ENCODE data around the gene DCTN5. TPM values are rescaled to one million over a fixed set of nuclear protein-coding genes. Genes with fewer than 3 reads are reported as not detected.

DCTN5 gene
- total and polyA plus RNA-seq, 2 of the 13 experiments (the other 11 are each of a cell fraction or from before 2014, with no cell fraction given), result 105 to 207 TPM

DNA sequence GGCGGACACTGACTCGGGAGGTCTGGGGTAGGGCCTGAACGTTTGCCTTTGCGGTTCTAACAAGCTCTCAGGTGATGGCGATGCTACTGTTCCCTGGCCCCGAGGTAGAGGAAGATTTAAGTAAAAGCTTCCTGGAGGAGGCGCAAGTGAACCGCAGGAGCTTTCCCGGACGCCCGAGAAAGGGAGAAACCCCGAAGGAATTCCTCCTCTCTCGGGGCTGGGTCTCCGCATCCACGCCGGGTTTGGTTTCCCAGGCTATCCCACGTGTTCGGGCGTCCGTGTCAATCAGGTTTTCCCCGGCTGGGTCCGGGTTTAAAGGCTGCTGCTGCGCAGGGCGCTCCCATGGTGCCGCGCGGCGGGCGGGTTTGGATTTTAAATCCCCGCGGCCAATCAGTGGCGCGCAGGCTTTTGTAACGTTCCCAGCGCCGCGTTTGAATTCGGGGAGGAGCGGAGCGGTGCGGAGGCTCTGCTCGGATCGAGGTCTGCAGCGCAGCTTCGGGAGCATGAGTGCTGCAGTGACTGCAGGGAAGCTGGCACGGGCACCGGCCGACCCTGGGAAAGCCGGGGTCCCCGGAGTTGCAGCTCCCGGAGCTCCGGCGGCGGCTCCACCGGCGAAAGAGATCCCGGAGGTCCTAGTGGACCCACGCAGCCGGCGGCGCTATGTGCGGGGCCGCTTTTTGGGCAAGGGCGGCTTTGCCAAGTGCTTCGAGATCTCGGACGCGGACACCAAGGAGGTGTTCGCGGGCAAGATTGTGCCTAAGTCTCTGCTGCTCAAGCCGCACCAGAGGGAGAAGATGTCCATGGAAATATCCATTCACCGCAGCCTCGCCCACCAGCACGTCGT is 37.4 kb downstream of the DCTN5 start, which contains the start of gene PLK1 (continued):
- peak; percentile 97 for TF ChIP-seq ZNF496 (CRISPR knock-in tag; IDR thresholded peaks at IDR 0.05; ENCODE audit: insufficient replicate concordance)
- peak; percentile 91 for TF ChIP-seq ETV6 (CRISPR knock-in tag; conservative IDR thresholded peaks at IDR 0.05)
- TF ChIP-seq ZNF557 (CRISPR knock-in tag; IDR thresholded peaks at IDR 0.05), result 0 out of 2 replicates have a peak, but pooled peaks have one; percentile 73
- peak; percentile 100 for TF ChIP-seq ZNF878 (CRISPR knock-in tag; IDR thresholded peaks at IDR 0.05)
- no peak; the same call in 1 of the 2 replicates for TF ChIP-seq SOX13 (IDR thresholded peaks at IDR 0.05)
- TF ChIP-seq SOX13 (CRISPR knock-in tag; conservative IDR thresholded peaks at IDR 0.05 in 1 of 2, IDR thresholded peaks at IDR 0.05 in 1 of 2), result peak in 1 of 2 experiments; percentile 43; a peak in 2 of 4 replicates
- peak; percentile 37; the same call in 1 of the 2 replicates for TF ChIP-seq ZNF784 (CRISPR knock-in tag; IDR thresholded peaks at IDR 0.05; ENCODE audit: borderline replicate concordance)
- 0 out of 2 replicates have a peak, but pooled peaks have one; percentile 28 for TF ChIP-seq RFXANK (CRISPR knock-in tag; IDR thresholded peaks at IDR 0.05)
- TF ChIP-seq MATR3 (CRISPR knock-in tag; IDR thresholded peaks at IDR 0.05), result peak; percentile 42; the same call in 1 of the 2 replicates
- peak; percentile 100 for TF ChIP-seq TFDP1 (CRISPR knock-in tag; IDR thresholded peaks at IDR 0.05; ENCODE audit: borderline replicate concordance)
- 0 out of 2 replicates have a peak, but pooled peaks have one; percentile 27 for TF ChIP-seq ZNF251 (CRISPR knock-in tag; IDR thresholded peaks at IDR 0.05)
- TF ChIP-seq, protein P1, sequence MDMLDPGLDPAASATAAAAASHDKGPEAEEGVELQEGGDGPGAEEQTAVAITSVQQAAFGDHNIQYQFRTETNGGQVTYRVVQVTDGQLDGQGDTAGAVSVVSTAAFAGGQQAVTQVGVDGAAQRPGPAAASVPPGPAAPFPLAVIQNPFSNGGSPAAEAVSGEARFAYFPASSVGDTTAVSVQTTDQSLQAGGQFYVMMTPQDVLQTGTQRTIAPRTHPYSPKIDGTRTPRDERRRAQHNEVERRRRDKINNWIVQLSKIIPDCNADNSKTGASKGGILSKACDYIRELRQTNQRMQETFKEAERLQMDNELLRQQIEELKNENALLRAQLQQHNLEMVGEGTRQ (IDR thresholded peaks at IDR 0.05; ENCODE audit: low read depth, low read length), result peak; percentile 64
- TF ChIP-seq, protein P1 (CRISPR knock-in tag; IDR thresholded peaks at IDR 0.05; ENCODE audit: borderline replicate concordance), result peak; percentile 57; the same call in 1 of the 2 replicates
- peak; percentile 56; the same call in 1 of the 2 replicates for TF ChIP-seq ZBTB26 (CRISPR knock-in tag; IDR thresholded peaks at IDR 0.05; ENCODE audit: borderline replicate concordance)
- peak; percentile 90 for TF ChIP-seq MNT (IDR thresholded peaks at IDR 0.05)
- TF ChIP-seq IRF1 (CRISPR knock-in tag; IDR thresholded peaks at IDR 0.05; ENCODE audit: low read depth), result no peak; the same call in 1 of the 2 replicates
- TF ChIP-seq RXRA (CRISPR knock-in tag; IDR thresholded peaks at IDR 0.05), result peak; percentile 57; the same call in 1 of the 2 replicates
- TF ChIP-seq ZNF441 (CRISPR knock-in tag; IDR thresholded peaks at IDR 0.05; ENCODE audit: borderline replicate concordance), result no peak
- peak; percentile 38; the same call in 1 of the 2 replicates for TF ChIP-seq ZNF484 (CRISPR knock-in tag; IDR thresholded peaks at IDR 0.05; ENCODE audit: borderline replicate concordance, low read depth)
- peak; percentile 70; the same call in 1 of the 2 replicates for TF ChIP-seq SSRP1 (CRISPR knock-in tag; IDR thresholded peaks at IDR 0.05)
